ENCODE measurements around the gene EIF3A.
A peak's percentile ranks its signal among the peaks of the same experiment; 100 is the strongest.

EIF3A gene

GRCh38 chr10:119005362-119006043 is 75.1 kb downstream of the EIF3A start:
- TF ChIP-seq, protein P1, sequence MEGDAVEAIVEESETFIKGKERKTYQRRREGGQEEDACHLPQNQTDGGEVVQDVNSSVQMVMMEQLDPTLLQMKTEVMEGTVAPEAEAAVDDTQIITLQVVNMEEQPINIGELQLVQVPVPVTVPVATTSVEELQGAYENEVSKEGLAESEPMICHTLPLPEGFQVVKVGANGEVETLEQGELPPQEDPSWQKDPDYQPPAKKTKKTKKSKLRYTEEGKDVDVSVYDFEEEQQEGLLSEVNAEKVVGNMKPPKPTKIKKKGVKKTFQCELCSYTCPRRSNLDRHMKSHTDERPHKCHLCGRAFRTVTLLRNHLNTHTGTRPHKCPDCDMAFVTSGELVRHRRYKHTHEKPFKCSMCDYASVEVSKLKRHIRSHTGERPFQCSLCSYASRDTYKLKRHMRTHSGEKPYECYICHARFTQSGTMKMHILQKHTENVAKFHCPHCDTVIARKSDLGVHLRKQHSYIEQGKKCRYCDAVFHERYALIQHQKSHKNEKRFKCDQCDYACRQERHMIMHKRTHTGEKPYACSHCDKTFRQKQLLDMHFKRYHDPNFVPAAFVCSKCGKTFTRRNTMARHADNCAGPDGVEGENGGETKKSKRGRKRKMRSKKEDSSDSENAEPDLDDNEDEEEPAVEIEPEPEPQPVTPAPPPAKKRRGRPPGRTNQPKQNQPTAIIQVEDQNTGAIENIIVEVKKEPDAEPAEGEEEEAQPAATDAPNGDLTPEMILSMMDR (IDR thresholded peaks at IDR 0.05), result no peak
- no peaks in the 10 kb centered on the region for H3K9me3 ChIP-seq
- no peak for DNase-seq
- no peaks in the 10 kb centered on the region for H3K27me3 ChIP-seq
- H3K27ac ChIP-seq, result no peak overlapping the region
- H3K4me3 ChIP-seq, result no peak overlapping the region
- peaks cover 0 to 15% (median 12%) of the 10 kb centered on the region in 4 donors for H3K4me1 ChIP-seq
- intact Hi-C loops (cut with DNase I; ENCODE audit: low total_unique reads), result no loop called here
- H3K36me3 ChIP-seq, result no peaks in the 10 kb centered on the region

DNA sequence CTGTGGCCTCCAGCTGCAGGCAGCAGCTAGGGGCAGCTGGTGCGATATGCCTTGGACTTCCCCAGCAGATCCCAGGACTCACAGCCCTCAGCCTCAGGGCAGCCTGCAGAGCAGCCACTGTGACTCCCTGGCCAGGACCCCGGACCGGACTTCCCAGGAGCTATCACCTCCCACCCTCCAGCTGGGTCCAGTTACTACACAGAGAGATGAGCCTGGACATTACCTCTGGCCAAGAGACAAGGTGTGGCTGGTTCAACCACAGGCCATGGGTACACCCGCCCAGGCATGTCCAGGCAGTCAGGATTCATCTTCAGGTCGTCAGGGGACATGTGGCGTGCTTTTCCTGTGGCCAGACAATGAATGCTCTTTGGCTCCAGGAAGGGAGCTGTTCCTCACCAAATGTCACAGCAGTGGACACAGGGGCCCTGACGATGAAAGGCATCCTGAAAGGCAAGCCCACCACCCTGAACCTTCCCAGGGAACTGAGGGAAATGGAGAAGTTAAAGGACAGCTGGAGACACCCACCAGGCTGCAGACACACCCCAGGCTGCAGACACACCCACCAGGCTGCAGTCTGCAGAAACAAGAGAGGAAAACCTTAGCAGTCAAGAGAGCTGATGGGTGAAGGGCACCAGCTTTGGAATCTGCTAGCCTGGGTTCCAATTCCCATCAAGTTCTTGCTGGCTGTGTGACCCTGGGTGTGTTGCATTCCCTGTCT is 76.9 kb downstream of the EIF3A start:
- H3K4me3 ChIP-seq, result no peak overlapping the region
- intact Hi-C loops (cut with DNase I; ENCODE audit: low total_unique reads), result no loop called here
- DNase-seq, result peak in 1 of 2 donors; percentile 9
- H3K9me3 ChIP-seq, result no peaks in the 10 kb centered on the region
- H3K36me3 ChIP-seq, result no peaks in the 10 kb centered on the region
- TF ChIP-seq, protein P1 (IDR thresholded peaks at IDR 0.05), result no peak
- H3K27ac ChIP-seq, result no peak overlapping the region
- no peaks in the 10 kb centered on the region for H3K27me3 ChIP-seq
- peaks cover 0 to 15% (median 12%) of the 10 kb centered on the region in 4 donors for H3K4me1 ChIP-seq

DNA sequence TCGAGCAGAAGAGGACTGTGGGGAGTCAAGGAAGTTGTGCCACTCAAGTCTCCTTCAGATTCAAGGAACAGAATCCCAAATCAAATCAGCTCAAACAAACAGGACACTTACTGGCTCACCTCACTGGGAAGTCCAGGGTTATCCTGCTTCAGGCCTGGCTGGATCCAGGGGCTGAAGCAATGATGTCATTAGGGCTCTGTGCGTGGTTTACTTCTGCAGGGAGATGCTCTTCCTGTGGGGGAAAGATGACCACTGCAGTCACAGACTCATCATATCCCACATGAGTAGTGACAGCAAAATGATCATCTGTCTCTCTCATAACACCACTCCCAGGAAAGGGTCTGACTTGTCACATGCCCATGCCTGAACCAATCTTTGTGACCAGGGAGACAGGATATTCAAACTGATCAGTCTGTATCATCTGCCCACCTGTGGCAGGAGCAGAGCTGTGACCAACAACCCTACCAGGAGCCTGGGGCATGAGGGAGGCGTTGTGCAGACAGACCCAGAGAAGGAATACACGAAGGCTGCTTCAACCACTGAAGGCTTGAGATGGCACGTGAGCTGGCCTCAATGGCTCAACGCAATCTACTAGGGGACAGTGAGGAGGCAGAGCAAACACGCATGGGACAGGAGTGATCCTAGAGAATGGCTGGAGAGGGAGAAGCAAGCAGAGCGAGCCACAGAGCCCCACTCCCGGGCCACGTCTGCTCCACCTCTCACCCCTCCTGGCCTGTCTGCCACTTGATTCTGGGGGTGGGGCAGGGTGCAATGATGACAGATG is 78.7 kb downstream of the EIF3A start:
- H3K27ac ChIP-seq, result no peak overlapping the region
- no peaks in the 10 kb centered on the region for H3K27me3 ChIP-seq
- H3K36me3 ChIP-seq, result no peaks in the 10 kb centered on the region
- intact Hi-C loops (cut with DNase I; ENCODE audit: low total_unique reads), result no loop called here
- H3K9me3 ChIP-seq, result no peaks in the 10 kb centered on the region
- DNase-seq, result peak in 1 of 2 donors; percentile 20
- TF ChIP-seq, protein P1 (IDR thresholded peaks at IDR 0.05), result no peak
- H3K4me1 ChIP-seq, result peaks cover 0 to 9% (median 6%) of the 10 kb centered on the region in 4 donors
- no peak overlapping the region for H3K4me3 ChIP-seq

DNA sequence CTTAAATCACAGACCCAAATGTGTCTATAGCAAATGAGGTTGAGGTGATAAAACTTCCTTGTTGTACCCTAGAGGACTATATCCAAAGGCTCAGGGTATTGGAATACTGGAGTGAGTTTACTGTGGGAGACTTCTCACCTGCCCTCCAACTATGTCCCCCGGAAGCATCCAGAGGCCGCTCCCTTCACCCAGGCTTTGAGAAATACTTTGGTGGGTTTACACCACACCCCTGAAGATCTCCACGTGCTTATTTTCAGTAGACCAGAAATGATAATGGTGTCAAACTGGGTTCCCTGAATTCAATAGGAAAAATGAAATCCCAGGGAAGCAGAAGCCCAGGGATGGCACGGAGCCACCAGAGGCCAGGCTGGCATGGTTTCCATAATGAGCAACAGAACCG is 82.4 kb downstream of the EIF3A start:
- no peak overlapping the region for H3K4me3 ChIP-seq
- no peaks in the 10 kb centered on the region for H3K4me1 ChIP-seq
- intact Hi-C loops (cut with DNase I; ENCODE audit: low total_unique reads), result no loop called here
- DNase-seq, result no peak
- TF ChIP-seq, protein P1 (IDR thresholded peaks at IDR 0.05), result no peak
- H3K27me3 ChIP-seq, result no peaks in the 10 kb centered on the region
- no peaks in the 10 kb centered on the region for H3K9me3 ChIP-seq
- H3K36me3 ChIP-seq, result no peaks in the 10 kb centered on the region
- no peak overlapping the region for H3K27ac ChIP-seq

- Histone ChIP-seq H3K27me3 (no peaks in the 10 kb centered on the region), H3K36me3 (no peaks in the 10 kb centered on the region), H3K27ac (no peak overlapping the region), H3K4me3 (no peak overlapping the region), H3K9me3 (no peaks in the 10 kb centered on the region), H3K4me1 (no peaks in the 10 kb centered on the region)
- intact Hi-C loops (cut with DNase I; ENCODE audit: low total_unique reads), result no loop called here
- TF ChIP-seq, protein P1 (IDR thresholded peaks at IDR 0.05), result no peak
- no peak for DNase-seq
Measured at GRCh38 chr10:118997379-118997778, 83.2 kb downstream of the EIF3A start.

Data from tibial artery (tissue), 4 donors.